WERI-Rb-1 (cell line): ENCODE measurements around the gene CABP2.
"Not testable (repeated sequence)": the region's sequence is repeated elsewhere in the genome, so short reads cannot be mapped to it uniquely, and the experiment has no call there.

Experiments
- DNase-seq: peaks from one replicate; pipeline ENCODE4 v3.0.0-alpha.2; 2020
- H3K27ac ChIP-seq: fragments of 250-450 bp; sonication (Bioruptor Pico); 2 replicates; pipeline ENCODE4 v1.5.1; 2020; ENCODE audit warnings: mild to moderate bottlenecking, moderate library complexity
- H3K27me3 ChIP-seq: fragments of 250-450 bp; sonication (Bioruptor Pico); 2 replicates; pipeline ENCODE4 v1.5.1; 2021; ENCODE audit warnings: mild to moderate bottlenecking, low read depth, moderate library complexity; ENCODE audit not compliant: insufficient read depth, severe bottlenecking
- H3K36me3 ChIP-seq: fragments of 250-450 bp; sonication (Bioruptor Pico); 2 replicates; pipeline ENCODE4 v1.5.1; 2020; ENCODE audit warnings: mild to moderate bottlenecking, moderate library complexity
- H3K4me3 ChIP-seq: 2 replicates; pipeline ENCODE4 v1.5.1; 2011; ENCODE audit warnings: low read depth, mild to moderate bottlenecking, control low read depth, low read length
- H3K9me3 ChIP-seq: fragments of 250-450 bp; sonication (Bioruptor Pico); 2 replicates; pipeline ENCODE4 v1.5.1; 2021; ENCODE audit warnings: mild to moderate bottlenecking, moderate library complexity; ENCODE audit not compliant: severe bottlenecking
- CTCF ChIP-seq: IDR thresholded peaks from 2 replicates; pipeline ENCODE4 v1.5.1; 2011; ENCODE audit warnings: low read depth, mild to moderate bottlenecking, control low read depth, inconsistent platforms, low read length

Gene CABP2

GRCh38 chr11:67484847-67485311 is 38.4 kb downstream of the CABP2 start:
- Histone ChIP-seq H3K9me3 (peaks cover 5% of the 10 kb centered on the region), H3K36me3 (peaks cover 32% of the 10 kb centered on the region), H3K4me3 (no peak overlapping the region), H3K27ac (no peak overlapping the region), H3K27me3 (no peaks in the 10 kb centered on the region)
- TF ChIP-seq CTCF: no peak
- DNase-seq: no peak

DNA sequence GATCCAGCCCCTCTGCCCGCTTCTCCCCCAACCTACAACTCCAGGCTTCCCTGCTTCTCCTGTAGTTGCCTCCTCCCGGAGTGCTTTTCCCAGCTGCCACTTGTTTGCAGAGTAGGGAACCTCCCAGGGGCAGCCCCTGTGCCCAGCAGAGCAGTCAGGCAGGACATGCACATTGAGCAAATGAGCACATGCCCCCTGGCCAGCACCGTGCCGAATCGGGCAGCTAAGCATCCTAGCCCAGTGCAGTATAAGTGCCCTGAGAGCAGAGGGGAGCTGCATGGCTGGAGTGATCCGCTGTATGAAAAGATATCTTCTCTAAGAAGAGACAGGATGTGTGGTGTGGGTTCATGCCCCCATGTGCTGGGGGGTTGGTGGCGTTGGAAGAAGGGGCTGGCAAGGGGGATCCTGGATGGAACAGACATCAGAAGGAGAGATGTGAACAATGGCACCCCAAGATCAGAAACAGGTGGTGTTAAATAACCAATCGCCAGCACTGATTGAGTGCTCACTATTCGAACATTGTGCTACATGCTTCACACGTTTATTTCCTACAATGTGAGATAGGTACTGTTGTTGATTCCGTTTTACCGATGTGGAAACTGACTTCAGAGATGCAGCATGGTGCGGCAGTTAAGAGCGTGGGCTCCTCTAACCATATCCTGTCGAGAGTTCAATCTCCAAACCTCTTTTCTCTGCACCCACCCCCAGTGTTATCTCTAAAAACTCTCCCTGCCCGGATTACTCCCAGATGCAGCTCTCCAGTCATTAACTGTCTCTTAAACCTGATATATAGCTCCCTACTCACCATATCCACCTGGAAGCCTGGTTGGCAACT is 39.2 kb downstream of the CABP2 start:
- peaks cover 5% of the 10 kb centered on the region for H3K9me3 ChIP-seq
- H3K27me3 ChIP-seq: no peaks in the 10 kb centered on the region
- peak overlapping the region; percentile 85; the same call in 1 of the 2 replicates for H3K27ac ChIP-seq
- H3K36me3 ChIP-seq: peaks cover 23% of the 10 kb centered on the region
- H3K4me3 ChIP-seq: peak overlapping the region; percentile 74; the same call in 1 of the 2 replicates
- no peak for DNase-seq
- TF ChIP-seq CTCF: no peak

- peak; percentile 98 for DNase-seq
- Histone ChIP-seq H3K27ac (peak within 1 kb of the TSS; percentile 85), H3K27me3 (no peaks in the 10 kb centered on the region), H3K9me3 (peaks cover 5% of the 10 kb centered on the region), H3K36me3 (peaks cover 20% of the 10 kb centered on the region), H3K4me3 (peak within 1 kb of the TSS; percentile 74)
- 0 out of 2 replicates have a peak, but pooled peaks have one; percentile 10 for TF ChIP-seq CTCF
Observed at GRCh38 chr11:67482827-67483798, 40.1 kb downstream of the CABP2 start, which contains the start of gene AIP. Gene AIP, plus strand, starts transcription at chr11:67483026. Its CDS starts 133 bp downstream, at chr11:67483159.

DNA sequence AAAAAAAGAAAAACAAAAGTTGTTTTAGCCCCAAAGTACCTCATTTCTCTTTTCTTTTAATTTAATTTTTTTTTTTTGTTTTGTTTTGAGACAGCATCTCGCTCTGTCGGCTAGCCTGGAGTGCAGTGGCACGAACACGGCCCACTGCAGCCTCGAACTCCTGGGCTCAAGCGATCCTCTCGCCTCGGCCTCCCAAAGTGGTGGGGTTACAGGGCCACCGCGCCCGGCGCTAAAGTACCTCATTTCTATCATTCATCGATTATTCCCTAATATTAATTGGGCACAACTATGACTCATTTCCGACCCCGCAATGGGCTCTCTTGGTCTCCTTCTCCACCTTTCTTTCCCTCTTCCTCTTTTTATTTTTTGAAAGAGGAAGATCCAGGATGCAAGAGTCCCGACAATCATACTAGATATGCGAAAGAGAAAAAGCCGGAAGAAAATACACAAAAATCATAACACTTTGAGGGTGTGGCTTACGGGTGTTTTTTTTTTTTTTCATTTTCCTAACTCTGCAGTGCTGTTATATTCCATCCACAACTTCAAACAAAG is 40.9 kb downstream of the CABP2 start:
- no peak for TF ChIP-seq CTCF
- Histone ChIP-seq H3K27ac (peak overlapping the region; percentile 85), H3K27me3 (no peaks in the 10 kb centered on the region), H3K9me3 (peaks cover 5% of the 10 kb centered on the region), H3K4me3 (peak overlapping the region; percentile 74), H3K36me3 (peaks cover 13% of the 10 kb centered on the region)
- no peak for DNase-seq

- not testable (repeated sequence) for H3K36me3 ChIP-seq, H3K9me3 ChIP-seq, H3K27me3 ChIP-seq, DNase-seq, H3K4me3 ChIP-seq
- peak overlapping the region; percentile 53 for H3K27ac ChIP-seq
Observed at GRCh38 chr11:67477344-67478050, 45.7 kb downstream of the CABP2 start.

DNA sequence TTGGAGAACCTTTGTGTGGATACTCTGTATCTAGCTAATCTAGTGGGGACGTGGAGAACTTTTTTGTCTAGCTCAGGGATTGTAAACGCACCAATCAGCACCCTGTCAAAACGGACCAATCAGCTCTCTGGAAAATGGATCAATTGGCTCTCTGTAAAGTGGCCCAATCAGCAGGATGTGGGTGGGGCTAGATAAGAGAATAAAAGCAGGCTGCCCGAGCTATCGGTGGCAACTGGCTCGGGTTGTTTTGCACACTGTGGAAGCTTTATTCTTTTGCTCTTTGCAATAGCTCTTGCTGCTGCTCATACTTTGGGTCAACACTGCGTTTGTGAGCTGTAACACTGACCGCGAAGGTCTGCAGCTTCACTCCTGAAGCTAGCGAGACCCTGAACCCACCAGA is 46.6 kb downstream of the CABP2 start:
- H3K27ac ChIP-seq: peak overlapping the region; percentile 48
- DNase-seq, H3K4me3 ChIP-seq, H3K36me3 ChIP-seq, H3K27me3 ChIP-seq, H3K9me3 ChIP-seq: not testable (repeated sequence)
